ENCODE data around the gene SCYL1.

Gene SCYL1

GRCh38 chr11:65503368-65503948 is 21.4 kb upstream of the SCYL1 start:
- DNase-seq (ENCODE audit: low read depth in 2 of 2), result peak; percentile 56 to 66
- no peak for TF ChIP-seq CTCF (IDR thresholded peaks at IDR 0.05; ENCODE audit: low read depth, low read length)
- peak overlapping the region; percentile 74 to 93 for H3K4me3 ChIP-seq (replicated peaks in 1 of 2; ENCODE audit: low read depth in 2 of 2, low read length in 2 of 2)

- TF ChIP-seq CTCF (IDR thresholded peaks at IDR 0.05; ENCODE audit: low read depth, low read length), result no peak
- DNase-seq (ENCODE audit: low read depth in 2 of 2), result peak; percentile 70 to 85
- peak overlapping the region; percentile 74 to 93 for H3K4me3 ChIP-seq (replicated peaks in 1 of 2; ENCODE audit: low read depth in 2 of 2, low read length in 2 of 2)
Measured at GRCh38 chr11:65503949-65504673, 20.8 kb upstream of the SCYL1 start.

GRCh38 chr11:65504674-65505465 is 20.0 kb upstream of the SCYL1 start:
- peak overlapping the region; percentile 74 to 93 for H3K4me3 ChIP-seq (replicated peaks in 1 of 2; ENCODE audit: low read depth in 2 of 2, low read length in 2 of 2)
- peak; percentile 53 to 72 for DNase-seq (ENCODE audit: low read depth in 2 of 2)
- TF ChIP-seq CTCF (IDR thresholded peaks at IDR 0.05; ENCODE audit: low read depth, low read length), result no peak

GRCh38 chr11:65505466-65506289 is 19.2 kb upstream of the SCYL1 start:
- peak; percentile 62 to 70 for DNase-seq (ENCODE audit: low read depth in 2 of 2)
- H3K4me3 ChIP-seq (replicated peaks in 1 of 2; ENCODE audit: low read depth in 2 of 2, low read length in 2 of 2), result peak overlapping the region; percentile 74 to 93
- TF ChIP-seq CTCF (IDR thresholded peaks at IDR 0.05; ENCODE audit: low read depth, low read length), result no peak

GRCh38 chr11:65506290-65506771 is 18.6 kb upstream of the SCYL1 start:
- DNase-seq (ENCODE audit: low read depth in 2 of 2), result no peak
- TF ChIP-seq CTCF (IDR thresholded peaks at IDR 0.05; ENCODE audit: low read depth, low read length), result no peak
- peak overlapping the region; percentile 74 to 93 for H3K4me3 ChIP-seq (replicated peaks in 1 of 2; ENCODE audit: low read depth in 2 of 2, low read length in 2 of 2)
